GM21786 (cell line): ENCODE measurements around the gene PLXNB2.
A peak's percentile ranks its signal among the peaks of the same experiment; 100 is the strongest.
"Not testable (repeated sequence)": the region's sequence is repeated elsewhere in the genome, so short reads cannot be mapped to it uniquely, and the experiment has no call there.

Experiments
- ATAC-seq: cut with Tn5 transposase; IDR thresholded peaks from one replicate; pipeline ENCODE4 v1.9.1; 2021; ENCODE audit not compliant: unreplicated experiment

Gene PLXNB2

GRCh38 chr22:50281384-50281760 is 26.1 kb downstream of the PLXNB2 start:
- no peak for ATAC-seq

DNA sequence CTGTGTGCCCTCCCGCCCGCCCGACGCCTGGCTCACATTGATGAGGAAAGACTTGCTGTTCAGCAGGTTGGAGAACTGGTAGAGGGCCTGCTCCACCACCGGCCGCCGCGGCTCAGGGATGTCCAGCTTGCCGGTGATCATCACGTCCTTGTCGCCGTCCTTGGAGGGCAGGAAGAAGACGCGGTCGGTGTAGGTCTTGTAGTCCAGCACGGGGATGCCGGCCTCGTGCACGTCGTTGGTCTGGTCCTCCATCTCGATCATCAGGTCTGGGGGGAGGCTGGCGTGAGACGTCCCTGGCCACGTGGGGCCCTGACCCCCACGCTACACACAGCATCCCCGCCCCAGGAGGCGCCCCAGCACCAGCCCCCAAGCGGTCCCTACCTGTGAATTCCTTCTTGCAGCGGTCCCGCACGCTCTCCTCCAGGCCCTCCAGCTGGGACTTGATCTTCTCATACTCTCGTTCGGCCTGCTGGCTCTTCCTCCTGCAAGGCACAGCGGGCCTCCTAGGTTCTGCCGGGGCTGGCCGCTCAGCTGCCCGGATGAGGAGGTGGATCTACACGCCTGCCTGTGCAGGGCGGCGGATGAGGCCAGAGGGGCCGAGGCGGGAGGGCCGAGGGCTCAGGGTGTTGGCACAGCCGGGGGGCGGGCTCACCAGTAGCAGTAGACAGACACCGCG is 26.6 kb downstream of the PLXNB2 start:
- no peak for ATAC-seq

DNA sequence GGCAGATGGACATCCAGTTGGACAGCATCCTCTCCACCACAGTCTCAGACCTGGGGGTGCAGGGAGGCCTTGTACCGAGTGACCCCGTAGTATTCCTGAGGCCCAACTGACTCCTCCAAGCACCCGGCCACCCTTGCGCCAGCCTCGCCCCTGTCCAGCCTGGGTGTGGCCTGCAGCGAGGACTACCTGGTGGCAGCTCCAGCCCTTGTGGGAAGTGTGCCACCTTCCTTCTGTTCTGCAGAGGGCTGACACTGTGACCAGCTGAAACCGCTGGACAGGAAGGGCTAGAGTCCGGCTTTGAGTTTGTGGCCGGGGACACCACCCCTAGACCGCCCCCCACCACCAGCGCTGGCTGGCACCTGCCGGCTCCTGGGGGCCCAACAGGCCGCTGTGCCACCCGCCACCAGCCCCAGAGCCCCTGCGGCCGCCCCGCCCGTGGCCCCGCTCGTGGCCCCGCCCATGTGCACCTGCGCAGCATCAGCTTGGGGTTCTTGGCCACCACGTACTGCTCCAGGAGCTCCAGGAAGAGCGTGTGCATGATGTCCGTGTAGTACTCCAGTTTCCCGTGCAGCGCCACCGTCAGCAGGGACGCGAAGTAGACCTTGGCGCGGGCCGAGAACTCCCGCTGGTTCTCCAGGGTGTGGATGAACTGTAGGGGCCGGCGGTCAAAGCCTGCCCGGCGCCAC is 27.3 kb downstream of the PLXNB2 start:
- no peak for ATAC-seq

GRCh38 chr22:50278956-50279619 is 28.4 kb downstream of the PLXNB2 start:
- no peak for ATAC-seq

GRCh38 chr22:50278461-50278860 is 29.0 kb downstream of the PLXNB2 start:
- no peak for ATAC-seq

DNA sequence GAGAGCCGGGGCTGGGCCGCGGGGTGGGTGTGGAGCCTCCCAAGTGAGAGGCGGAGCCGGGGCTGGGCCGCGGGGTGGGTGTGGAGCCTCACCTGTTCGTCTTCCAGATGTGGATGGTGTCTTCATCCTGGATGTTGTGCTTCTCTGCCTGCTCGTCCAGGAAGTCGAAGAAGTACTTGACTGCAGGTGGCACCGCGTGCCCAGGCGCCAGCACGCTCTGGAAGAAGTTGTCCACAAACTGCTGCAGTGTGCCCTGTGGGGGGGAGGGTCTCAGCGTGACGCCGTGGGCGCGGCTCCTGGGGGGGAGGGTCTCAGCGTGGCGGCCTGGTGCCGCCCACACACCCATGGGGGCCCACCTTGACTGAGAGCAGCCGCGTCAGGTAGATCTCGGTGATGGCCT is 29.7 kb downstream of the PLXNB2 start:
- ATAC-seq, result no peak

- ATAC-seq, result peak; percentile 69
Observed at GRCh38 chr22:50276143-50276542, 31.3 kb downstream of the PLXNB2 start.

DNA sequence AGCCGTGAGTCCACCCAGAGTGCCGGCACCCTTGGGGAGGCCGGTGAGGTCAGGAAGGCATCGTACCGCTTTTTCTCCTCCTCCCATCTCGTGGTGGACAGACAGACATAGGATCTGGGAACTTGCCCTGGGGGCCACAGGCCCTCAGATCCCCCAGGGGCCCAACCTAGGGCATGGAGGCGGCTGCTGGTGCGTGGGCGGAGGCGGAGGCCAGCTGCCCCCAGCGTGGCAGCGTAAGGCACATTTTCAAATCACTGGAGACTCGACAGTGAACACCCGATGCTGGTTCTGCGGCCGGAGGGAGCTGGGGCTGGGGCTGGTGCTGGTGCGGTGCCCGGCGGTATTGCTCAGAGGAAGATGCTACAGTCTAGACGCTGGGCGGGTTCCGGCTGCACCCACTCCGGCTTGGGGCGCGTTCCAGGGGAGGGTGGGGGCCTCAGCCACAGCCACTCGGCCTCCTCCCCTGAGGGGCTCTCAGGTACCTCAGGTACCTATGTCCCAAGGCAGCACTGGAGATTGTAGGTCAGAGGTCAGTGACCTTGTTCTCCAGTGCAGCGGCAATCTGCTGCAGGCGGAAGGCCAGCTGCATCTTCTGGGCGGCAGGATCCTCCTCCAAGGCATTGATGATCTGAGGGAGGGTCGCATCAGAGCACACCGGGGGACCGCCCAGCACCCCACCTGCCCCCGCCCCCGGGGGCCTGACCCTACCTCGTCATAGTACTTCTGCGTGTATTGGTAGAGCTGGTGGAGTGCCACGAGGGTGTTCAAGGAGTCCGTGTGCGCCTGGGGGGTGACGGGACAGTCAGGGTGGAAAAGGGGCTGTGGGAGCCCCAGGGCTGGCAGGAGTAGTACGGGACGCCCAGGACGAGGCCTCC is 32.0 kb downstream of the PLXNB2 start:
- ATAC-seq, result no peak

- no peak for ATAC-seq
Observed at GRCh38 chr22:50274771-50275170, 32.7 kb downstream of the PLXNB2 start.

DNA sequence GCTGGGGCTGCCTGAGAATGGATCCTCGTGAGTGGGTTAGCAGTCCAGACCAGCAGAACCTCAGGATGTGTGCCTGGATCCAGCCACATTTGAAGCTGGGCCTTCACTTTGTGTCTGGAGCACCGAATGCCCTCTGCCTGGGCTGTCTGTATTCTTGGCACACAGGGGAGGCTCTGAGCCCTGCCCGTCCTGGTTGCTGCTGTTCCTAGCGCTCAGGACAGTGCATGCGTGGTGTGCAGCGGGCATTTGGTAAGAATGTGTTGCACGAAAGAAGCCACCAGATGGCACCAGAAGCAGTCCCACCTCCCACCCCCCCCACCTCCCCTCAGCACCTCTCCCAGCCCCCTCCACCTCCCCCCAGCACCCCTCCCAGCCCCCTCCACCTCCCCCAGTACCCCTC is 33.1 kb downstream of the PLXNB2 start:
- no peak for ATAC-seq

GRCh38 chr22:50273781-50274180 is 33.7 kb downstream of the PLXNB2 start:
- ATAC-seq, result not testable (repeated sequence)

GRCh38 chr22:50273352-50273751 is 34.1 kb downstream of the PLXNB2 start:
- ATAC-seq, result not testable (repeated sequence)

DNA sequence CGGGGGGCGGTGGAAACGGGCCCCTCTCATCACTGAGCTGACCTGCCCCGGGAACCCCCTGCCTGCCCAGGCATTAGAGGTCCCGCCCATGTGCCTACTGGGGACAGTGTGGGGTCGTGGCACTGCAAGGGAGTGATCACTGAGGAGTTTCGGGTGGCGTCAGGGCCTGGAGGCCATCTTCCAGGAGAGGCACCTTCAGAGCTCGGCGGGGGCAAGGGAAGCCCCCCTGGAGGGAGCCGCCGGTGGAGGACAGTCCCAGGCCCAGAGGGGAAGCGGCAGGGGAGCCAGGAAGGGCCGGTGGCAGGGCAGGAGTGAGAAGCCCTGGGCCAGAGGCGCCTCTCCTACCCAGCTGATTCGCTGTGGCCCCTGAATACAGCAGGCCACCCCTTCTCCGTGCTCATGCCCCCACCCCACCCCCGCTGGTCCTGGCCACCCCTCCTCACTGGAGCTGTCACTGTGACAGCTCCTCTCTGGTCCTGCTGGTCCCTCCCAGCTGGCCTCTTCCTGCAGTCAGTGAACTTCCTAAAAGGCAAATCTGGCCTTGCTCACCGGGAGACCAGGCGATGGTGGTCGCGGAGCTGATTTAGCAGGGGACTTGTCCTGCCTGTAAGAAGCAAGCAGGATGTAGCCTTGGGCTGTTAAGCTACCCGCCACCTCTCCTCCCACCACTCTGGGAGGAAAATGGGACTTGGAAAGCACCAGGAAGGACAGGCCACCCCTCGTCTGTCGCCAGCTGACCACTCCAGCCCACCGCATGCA is 35.2 kb downstream of the PLXNB2 start:
- ATAC-seq, result no peak

DNA sequence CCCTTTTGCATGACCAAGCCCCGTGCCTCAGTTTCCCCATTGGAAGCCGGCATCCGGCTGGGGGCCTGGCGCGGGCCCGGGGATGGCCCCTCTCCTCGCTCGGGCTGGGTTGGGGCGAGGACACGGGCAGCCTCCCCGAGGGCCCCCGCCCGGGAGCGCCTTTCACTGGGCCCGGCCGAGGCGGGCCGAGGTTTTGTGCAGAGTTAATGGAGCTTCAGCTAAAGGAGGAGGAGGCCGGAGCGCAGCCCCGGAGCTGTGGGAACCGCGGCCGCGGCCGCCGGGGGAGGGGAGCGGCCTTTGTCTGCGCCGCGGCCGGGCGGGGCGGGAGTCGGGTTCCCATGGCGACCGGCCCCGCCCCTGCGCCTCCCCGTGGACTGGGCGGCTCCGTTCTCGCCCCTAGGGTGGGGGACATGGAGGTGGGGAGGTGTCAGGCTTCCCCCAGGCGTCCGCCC is 35.9 kb downstream of the PLXNB2 start:
- no peak for ATAC-seq

DNA sequence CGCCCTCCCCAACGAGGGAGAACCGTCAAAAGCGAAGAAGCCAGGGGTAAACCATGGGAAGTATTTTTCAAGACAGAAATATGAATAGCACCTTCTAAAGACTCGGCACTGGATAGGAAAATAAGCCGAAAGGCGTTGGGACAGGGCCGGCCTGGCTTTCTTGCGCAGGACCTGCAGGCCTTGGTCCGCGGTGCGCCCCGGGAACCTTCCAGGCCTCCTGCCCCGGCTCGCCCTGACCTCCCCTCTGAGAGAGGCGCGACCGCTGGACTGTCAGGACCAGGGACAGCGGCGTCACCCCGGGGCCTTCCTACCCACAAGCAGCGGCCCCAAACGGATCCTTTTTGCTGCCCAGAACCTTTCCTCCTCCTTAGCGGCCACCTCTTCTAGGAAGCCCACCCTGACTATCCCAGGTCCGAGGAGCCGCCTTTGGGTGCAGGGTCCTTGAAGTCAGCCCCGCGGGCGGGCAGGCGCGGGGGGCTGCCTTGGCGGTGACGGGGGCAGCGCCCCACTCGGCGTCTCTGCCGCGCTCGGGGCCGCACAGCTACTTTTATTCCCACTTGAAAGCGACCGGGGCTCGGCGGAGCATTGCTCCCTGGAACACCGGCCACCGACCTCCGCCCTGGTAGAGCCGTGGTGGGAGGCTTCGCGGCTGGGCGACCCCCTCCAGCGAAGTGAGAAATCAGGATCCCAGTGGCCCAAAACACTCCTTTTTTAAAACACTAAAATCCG is 36.6 kb downstream of the PLXNB2 start:
- no peak for ATAC-seq

- ATAC-seq, result no peak
Observed at GRCh38 chr22:50269970-50270665, 37.3 kb downstream of the PLXNB2 start, which contains the start of gene MAPK11. MAPK11 (minus strand) TSS chr22:50270380; CDS start chr22:50270292, 88 bp downstream.

DNA sequence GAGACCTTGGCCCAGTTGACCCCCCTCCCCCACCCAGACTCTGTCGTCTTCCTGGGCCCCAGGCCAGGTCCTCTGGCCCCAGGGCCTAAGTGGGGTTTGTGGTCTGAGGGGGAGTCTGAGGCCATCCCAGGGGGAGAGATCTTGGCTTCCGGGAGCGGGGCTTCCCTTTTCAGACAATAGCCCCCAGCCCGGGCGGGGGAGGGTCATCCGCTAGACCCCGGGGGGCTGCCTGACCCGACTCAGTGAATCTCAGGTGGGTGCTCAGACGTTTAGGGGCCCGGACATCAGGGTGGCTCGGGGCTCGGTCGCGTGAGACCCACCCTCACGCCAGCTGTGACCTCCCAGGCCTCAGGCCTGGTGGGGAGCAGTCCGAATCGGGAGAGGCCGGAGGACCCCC is 37.9 kb downstream of the PLXNB2 start:
- no peak for ATAC-seq

GRCh38 chr22:50268655-50269113 is 38.8 kb downstream of the PLXNB2 start:
- no peak for ATAC-seq
